ENCODE data around the gene CDKL1.

- TF ChIP-seq, protein P1, sequence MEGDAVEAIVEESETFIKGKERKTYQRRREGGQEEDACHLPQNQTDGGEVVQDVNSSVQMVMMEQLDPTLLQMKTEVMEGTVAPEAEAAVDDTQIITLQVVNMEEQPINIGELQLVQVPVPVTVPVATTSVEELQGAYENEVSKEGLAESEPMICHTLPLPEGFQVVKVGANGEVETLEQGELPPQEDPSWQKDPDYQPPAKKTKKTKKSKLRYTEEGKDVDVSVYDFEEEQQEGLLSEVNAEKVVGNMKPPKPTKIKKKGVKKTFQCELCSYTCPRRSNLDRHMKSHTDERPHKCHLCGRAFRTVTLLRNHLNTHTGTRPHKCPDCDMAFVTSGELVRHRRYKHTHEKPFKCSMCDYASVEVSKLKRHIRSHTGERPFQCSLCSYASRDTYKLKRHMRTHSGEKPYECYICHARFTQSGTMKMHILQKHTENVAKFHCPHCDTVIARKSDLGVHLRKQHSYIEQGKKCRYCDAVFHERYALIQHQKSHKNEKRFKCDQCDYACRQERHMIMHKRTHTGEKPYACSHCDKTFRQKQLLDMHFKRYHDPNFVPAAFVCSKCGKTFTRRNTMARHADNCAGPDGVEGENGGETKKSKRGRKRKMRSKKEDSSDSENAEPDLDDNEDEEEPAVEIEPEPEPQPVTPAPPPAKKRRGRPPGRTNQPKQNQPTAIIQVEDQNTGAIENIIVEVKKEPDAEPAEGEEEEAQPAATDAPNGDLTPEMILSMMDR (conservative IDR thresholded peaks at IDR 0.05; ENCODE audit: low read depth, low read length) = no peak
- TF ChIP-seq EZH2 (IDR thresholded peaks at IDR 0.05; ENCODE audit: borderline replicate concordance, low read depth, low read length, poor library complexity, severe bottlenecking) = no peak
Measured at GRCh38 chr14:50362764-50363713, 33.6 kb downstream of the CDKL1 start.
